GM11168 (cell line): ENCODE measurements around the gene NDUFA1.
"Not testable (repeated sequence)": the region's sequence is repeated elsewhere in the genome, so short reads cannot be mapped to it uniquely, and the experiment has no call there.

Experiments used
- in situ Hi-C: fragments of 300-500 bp; cut with MboI; formaldehyde crosslinking; loops from one replicate; pipeline ENCODE4 v1.12.0; 2022; ENCODE audit warnings: low sequenced_read_pairs; ENCODE audit not compliant: unreplicated experiment

Gene NDUFA1

DNA sequence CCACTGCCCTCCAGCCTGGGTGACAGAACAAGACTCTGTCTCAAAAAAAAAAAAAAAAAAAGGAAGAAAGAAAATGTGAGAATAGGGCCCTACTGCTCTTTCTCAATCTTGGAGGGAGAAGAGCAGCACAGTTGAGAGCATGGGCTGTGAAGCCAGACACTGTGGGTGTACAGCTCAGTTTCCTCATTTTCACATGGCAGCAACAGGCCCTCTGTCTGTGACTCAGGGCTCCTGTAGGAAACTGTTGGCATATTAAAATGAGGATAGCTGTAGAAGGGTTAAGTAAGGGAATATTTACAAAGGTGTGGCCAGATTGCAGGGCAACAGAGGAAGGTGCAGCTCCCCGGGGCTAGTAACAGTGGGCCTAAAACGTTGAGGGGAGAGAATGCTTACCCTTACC lies 27.5 kb downstream of the NDUFA1 start:
- in situ Hi-C loops, result no loop called here

DNA sequence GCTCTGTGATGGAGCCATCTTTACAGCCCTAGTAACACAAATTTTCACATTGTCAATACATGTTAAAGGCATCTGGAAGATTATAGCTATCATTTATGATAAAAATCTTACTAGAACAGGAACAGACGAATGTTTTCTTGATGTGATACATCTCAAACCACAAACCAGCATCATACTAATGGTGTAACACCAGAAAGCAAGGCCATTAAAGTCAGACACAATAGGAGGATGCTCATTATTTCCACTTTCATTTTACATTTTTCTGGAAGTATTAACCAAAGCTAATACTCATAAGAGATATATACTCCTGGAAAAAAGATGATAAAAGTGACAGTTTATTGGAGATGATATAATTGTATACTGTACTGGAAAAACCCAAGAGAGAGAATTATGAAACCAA lies 29.3 kb downstream of the NDUFA1 start:
- in situ Hi-C loops, result no loop called here

- in situ Hi-C loops, result no loop called here
These were observed 44.7 kb downstream of the NDUFA1 start for GRCh38 chrX:119916310-119916709.

DNA sequence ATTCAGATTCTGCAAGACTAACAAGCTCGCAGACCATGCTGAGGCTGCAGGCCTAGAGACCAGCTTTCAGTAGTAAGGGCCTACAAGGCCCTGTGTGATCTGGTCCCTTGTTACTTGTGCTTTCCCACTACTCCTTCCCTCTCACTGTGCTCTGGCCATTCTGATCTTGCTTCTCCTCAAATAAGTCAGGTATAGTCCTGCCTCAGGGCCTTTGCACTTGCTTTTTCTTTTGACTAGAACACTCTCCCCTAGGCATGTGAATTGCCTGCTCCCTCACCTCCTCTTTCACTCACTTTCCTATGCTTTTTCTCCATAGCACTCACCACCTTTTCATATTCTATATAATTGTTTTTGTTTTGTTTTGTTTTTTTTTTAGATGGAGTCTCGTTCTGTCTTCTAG lies 46.2 kb downstream of the NDUFA1 start:
- in situ Hi-C loops, result no loop called here

DNA sequence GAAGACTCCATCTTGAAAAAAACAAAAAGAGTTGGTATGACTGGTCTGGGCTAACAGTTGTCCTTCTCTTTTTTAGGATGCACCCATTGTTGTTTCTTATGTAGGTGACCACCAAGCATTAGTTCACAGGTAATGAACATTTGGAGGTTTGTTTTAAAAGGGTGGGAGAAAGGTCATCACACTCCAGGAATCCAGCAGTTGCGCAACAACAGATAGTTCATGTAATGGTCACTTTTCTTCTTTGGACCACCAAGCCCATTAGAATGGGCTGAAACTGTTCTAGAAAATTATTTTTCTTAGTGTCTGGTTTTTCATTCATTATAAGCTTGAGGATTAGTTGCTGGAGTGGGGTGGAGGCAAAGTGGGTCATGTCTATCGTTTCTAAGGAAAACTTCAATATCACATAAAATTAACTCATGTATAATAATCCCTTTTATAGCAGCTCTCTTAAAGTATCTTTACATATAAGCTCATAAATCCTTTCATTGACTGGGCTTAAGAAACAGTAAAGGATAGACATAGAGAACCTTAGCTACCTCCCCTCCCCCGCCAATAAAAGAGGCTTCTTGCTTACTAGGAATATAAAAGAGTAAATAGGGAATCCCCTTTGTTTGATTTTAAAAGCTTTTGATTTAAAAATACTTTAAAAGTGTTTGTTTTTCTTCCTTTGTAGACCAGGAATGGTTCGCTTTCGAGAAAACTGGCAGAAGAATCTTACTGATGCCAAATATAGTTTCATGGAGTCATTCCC lies 48.4 kb downstream of the NDUFA1 start:
- in situ Hi-C loops, result no loop called here

GRCh38 chrX:119922391-119922790 lies 50.8 kb downstream of the NDUFA1 start:
- in situ Hi-C loops, result not testable (repeated sequence)
